NCI-H345 treated with DMSO at 0.1 percent for 48 hours (cell line): ENCODE measurements around the gene ABCA3.

ENCODE experiments used
- DNase-seq: peaks from one replicate; lab custom pipeline; 2025; ENCODE audit not compliant: unreplicated experiment; lab: John Stamatoyannopoulos, UW

The ABCA3 gene

DNA sequence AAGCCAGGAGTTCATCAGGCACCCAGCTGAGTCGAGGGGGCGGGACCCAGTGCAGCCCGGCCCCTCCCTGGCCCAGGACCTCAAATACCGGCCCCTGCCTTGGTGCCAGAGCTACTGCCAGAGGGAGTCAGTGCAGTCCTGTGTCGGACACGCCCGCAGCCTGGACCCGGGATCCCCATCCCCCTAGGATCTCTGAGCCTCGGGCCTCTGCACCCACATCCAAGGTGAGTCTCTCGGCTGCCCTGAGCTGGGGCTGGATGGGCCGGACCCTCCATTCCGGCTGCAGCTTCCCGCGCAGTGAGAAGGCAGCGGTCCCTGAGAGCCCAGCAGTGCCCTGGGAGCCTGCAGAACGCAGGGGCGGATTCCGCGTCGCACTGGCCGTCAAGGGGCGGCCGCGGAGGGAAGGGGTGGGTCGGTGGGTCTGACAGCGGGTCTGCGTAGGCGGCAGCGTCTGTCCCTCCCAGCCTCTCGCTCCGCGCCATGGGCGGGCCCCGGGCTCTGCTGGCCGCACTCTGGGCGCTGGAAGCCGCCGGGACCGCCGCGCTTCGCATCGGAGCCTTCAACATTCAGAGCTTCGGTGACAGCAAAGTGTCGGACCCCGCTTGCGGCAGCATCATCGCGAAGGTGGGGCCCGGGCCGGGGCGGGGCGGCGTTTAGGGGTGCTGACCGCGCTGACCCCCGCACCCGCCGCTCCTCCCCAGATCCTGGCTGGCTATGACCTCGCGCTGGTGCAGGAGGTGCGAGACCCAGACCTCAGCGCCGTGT lies 104.0 kb downstream of the ABCA3 start, which contains the start of gene DNASE1L2:
Gene DNASE1L2, plus strand, starts transcription at position 108 of the 765 bp plus-strand sequence. Its CDS starts 373 bp downstream, at position 481.
- DNase-seq = no peak

DNA sequence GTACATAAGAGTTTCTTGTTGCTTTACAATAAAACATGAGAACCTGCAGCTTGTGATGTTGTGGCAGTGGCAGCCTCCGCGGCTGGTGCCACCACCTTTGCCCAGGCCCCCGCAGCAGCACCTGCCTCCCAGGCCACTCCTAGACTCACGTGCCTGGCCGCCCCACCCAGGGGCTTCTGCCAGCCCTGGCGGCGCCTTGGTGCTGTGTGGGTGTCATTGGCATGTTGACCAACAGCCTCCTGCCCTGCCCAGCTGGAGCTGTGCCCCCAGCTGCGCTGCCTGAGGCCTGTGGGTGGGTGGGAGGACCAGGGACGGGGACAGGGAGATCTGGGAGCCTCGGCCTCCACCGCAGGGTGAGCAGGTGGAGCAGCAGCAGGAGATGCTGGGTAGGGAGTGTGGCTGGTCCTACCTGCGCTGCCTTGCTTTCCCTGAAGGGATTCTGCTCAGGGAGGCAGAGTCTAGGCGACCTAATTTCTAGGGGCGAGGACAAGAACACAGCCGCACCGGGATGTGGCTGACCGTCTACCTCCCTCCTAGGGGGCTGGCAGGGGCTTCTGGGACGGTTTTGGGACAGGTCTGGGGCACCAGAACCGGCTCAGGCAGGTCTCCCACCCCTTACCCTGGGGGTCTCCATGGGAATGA lies 104.7 kb downstream of the ABCA3 start:
- DNase-seq = no peak

DNA sequence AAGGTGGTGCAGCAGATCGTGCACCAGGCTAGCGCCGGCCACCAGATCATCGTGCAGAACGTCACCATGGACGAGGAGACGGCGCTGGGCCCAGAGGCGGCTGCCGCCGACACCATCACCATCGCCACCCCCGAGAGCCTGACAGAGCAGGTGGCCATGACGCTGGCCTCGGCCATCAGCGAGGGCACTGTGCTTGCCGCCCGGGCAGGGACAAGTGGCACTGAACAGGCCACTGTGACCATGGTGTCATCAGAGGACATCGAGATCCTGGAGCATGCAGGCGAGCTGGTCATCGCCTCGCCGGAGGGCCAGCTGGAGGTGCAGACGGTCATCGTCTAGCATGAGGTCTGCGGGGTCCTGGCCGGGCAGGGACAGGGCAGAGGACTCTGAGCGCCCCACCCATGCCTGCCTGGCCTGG lies 105.3 kb downstream of the ABCA3 start:
- no peak for DNase-seq

DNA sequence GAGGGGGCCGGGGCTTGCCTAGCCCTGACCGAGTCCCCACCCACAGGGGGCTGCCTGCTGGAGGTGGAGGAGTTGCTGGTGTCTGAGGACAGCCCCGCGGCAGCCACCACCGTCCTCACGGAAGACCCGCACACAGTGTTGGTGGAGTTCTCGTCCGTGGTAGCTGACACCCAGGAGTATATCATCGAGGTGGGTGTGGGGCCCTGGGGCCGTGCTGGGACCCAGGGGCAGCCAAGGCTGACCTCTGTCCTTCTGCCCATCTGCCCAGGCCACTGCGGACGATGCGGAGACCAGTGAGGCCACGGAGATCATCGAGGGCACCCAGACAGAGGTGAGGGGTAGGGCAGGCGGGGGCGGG lies 105.7 kb downstream of the ABCA3 start:
- DNase-seq = no peak

DNA sequence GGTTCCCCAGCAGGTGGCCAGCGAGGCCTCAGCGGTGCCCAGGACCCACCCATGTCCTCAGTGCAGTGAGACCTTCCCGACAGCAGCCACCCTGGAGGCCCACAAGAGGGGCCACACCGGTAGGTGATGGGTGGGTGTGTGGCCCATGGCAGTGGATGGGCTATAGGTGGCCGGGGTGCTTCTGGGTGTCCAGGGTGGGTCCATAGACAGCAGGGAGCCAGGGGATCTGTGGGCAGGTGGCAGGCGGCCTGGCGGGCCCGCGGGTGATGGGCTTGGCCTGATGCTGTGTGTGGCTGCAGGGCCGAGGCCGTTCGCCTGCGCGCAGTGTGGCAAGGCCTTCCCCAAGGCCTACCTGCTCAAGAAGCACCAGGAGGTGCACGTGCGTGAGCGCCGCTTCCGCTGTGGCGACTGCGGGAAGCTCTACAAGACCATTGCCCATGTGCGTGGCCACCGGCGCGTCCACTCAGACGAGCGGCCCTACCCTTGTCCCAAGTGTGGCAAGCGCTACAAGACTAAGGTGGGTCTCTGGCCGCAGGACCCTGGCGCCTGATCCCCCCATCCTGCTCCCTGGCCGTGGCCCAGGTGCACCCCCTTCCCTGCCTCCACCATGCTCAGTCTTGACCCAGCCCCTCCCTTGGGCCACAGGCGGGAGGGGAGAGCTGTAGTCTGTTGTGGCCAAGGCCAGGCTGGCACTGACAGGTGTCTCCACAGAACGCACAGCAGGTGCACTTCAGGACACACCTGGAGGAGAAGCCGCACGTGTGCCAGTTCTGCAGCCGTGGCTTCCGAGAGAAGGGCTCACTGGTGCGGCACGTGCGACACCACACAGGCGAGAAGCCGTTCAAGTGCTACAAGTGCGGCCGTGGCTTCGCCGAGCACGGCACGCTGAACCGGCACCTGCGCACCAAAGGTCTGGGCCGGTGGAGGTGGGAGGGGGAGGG lies 106.4 kb downstream of the ABCA3 start:
- DNase-seq = no peak

DNA sequence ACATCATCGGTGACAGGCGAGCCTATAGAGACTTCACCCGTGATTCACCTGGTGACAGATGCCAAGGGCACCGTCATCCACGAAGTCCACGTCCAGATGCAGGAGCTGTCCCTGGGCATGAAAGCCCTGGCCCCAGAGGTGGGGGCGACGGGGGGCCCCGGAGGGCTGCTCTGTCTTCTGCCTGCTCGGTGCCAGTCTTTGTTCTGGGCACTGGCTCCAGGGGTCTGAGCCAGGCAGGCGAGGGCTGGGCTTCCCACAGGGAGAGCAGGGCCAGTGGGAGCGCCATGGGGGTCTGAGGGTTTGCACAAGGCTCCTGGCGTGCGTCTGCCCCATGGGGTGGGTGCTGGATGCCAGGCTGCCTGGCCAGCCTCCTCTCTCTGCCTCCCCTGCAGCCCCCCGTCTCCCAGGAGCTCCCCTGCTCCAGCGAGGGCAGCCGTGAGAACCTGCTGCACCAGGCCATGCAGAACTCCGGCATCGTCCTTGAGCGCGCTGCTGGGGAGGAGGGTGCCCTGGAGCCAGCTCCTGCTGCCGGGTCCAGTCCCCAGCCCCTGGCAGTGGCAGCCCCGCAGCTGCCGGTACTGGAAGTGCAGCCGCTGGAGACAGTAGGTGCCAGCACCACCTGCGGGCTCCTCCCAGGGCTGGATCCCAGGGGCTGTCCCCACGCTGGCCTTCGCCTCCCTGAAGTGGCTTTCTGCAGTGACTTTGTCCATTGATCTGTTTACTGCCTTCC lies 107.3 kb downstream of the ABCA3 start:
- DNase-seq = no peak

DNA sequence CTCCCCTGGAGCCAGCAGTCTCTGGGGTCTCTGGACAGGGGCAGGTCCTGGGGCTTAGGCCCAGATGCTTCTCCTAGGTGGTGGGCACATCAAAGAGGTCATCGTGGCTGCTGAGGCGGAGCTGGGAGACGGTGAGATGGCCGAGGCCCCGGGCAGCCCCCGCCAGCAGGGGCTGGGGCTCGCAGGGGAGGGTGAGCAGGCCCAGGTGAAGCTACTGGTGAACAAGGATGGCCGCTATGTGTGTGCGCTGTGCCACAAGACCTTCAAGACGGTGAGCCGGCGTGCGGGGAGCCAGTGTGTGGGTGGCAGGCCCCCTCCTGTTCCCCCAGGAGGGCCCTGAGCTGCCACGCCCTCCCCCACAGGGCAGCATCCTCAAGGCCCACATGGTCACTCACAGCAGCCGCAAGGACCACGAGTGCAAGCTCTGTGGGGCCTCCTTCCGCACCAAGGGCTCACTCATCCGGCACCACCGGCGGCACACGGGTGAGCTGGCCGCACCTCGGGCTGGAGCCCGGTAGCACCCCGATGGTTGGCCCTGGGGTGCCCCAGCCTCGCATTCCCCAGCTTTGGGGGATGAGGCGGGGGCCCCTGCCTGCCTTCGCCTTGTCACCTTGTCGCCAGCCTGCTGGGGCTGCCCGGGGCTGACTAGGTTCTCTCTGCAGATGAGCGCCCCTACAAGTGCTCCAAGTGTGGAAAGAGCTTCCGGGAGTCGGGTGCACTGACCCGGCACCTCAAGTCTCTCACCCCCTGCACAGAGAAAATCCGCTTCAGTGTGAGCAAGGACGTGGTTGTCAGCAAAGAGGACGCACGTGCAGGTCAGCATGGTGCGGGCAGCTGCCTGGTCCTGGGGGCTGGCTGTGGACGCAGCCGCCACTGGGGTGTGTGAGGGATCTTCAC lies 108.2 kb downstream of the ABCA3 start:
- no peak for DNase-seq

DNA sequence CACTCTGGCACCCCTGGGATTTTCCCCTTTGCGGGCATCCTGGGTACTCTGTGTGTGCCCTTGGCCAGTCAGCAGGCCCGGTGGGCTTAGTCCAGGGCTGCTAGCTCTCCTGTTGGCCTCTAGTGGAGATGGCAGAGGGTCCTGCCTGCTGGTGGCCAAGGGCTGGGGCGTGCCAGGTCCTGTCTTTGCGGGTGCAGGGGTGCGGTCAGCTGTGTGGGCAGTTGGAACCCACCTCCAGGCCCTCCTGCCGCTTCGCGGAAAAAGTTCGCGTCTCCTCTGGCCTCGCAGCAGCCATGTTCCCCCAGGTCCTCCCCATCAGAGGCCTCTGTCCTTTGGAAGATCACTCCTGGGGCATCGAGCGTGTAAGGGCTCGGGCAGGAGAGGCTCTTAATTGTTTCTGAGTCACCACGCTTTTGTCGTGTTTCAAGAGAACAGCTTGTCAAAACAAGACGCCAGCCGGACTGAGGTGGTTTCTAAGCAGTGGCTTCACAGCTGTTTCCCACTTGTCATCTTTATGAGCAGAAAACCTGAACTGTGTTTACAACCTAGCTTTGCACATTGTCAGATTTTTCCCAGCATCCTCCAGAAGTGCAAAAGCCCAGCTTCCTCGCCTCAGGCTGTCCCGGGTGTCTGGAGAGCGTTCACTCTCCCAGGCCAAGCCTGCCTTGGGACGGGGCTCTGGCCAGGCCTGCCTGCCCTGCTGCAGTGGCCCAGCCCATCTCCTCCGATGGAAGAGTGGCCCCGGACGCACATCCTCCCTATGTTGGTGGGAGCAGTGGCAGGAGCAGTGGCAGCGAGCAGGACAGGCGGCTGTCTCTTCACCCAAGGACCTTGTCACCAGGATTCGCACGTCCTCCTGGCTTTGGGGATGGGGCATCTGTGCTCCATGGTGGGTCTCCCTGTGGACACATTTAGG lies 109.3 kb downstream of the ABCA3 start:
- DNase-seq = no peak

DNA sequence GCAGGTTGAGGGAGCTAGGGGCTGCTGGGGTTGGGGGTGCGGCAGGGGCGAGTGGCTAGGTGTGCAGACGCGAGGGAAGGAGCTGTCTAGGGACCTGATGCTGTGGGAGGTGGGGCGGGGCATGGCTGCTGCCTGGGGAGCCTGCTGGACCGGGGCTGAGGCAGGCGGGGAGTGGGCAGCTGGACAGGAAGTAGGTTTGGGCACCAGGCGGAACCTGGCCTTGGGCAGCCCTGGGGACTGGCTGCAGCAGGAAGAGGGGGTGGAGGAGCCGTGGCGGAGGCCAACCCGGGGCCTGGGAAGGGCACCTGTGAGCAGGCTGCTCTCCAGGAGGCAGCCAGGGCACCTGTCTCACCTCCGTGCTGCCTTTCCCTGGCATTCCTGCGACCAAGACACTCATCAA lies 110.2 kb downstream of the ABCA3 start:
- no peak for DNase-seq

DNA sequence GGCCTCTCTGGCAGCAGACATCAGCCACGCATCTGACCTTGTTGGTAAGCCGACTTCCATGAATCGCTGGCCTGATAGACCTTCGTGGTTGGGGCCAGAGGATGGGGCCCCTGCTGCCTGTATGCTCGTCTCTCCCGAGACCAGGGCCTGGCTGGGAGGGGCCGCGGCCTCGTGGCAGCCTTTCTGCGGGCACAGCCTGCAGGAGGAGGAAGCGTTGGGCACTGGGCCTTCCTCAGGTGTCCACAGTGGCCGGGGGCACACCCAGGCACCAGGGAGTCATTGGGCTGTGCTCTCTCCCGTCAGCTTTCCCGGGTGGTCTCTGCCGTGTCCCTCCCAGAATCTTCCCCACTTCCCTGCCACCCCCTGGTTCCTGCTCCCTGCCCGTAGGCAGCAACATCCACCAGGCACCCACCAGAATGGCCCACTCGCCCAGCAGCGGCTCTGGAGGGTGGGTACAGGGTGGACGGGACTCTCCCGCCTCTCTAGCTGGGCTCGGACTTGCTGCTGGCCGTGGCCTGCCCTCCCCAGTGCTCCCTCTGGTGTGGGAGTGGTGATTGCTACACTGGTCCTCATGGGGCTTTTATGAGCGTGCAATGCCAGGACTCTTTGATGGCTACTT lies 110.8 kb downstream of the ABCA3 start:
- no peak for DNase-seq

DNA sequence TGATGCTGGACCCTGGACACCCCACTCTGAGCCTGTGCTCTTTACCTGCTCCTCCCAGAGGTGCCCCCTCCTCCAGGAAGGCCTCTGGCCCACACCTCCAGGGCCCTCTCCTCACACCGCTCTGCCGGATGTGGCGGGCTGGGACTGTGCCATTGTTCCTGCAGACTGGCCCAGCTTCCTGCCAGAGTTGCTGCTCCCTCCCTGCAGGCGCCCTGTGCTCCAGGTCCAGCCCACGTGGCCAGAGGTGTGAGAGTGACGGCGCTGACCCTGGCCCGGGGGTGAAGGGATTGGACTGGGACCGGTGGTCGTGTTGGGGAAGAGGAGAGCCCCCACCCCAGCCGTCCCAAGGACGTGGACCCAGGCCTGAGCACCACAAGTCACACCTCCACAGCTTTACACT lies 111.4 kb downstream of the ABCA3 start:
- DNase-seq = no peak

DNA sequence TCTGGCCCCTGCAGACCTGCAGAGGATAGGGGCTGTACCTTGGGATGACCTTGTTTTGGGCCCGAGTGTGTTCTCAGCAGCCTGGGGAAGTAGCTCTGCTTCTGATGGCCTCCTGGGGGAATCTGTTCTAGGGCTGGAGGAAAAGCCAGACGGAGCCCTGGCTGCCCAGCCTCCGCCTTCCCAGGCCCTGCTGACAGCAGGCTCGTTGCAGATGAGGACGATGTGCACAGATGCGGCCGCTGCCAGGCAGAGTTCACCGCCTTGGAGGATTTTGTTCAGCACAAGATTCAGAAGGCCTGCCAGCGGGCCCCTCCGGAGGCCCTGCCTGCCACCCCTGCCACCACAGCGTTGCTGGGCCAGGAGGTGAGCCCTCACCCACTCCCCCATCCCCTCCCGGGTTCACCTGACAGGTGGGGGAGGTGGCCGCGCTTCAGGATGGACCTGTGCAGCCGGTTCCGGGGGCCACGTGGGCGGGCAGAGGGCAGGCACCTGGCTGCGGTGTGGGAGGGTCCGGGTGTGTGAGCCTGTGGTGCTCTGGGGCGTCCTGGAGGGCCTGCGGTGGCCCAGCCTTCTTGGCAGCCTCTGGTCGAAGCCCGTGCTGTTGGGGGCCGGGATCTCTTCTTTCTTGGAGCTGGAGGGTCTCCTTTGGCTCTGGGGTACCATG lies 112.2 kb downstream of the ABCA3 start:
- no peak for DNase-seq

DNA sequence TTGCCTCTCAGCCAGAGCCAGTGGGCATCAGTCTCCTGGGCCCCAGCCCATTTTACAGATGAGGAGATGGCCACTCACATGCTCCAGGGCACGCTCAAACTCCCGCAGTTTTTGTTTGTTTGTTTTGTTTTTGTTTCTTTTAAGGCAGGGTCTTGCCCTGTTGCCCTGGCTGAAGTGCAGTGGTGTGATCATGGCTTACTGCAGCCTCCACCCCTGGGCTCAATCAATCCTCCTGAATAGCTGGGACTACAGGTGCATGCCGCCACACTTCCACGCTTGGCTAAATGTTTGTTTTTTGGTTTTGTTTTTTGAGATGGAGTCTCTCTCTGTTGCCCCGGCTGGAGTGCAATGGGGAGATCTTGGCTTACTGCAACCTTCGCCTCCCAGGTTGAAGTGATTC lies 113.6 kb downstream of the ABCA3 start:
- DNase-seq = no peak

DNA sequence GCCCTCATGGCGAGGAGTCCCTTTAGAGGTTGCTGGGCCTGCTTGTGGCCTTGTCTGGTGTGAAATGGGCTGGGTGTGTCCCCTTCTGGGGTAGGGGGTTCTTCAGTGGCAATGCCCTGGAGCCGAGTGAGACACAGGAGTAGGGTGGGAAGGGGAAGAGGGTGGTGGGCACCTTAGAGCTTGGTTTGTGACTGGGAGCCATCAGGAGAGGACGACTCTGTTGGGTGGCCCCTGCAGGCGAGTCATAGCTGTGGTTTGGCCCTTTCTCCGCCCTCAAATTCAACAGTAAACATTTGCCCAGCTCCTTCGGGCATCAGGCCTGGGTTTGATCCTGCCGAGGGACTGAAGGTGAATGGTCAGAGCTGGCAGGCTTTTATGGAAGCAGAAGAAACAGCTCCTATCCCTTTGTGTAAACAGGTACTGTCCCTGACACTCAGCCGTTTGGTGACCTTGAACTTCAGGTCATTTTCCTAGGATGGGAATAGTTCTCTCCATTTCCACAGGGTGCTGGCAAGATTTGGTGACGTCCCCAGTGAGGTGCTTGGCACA lies 114.2 kb downstream of the ABCA3 start:
- no peak for DNase-seq
